Prostate gland (tissue), 2 donors: ENCODE measurements around the gene TUT7.

Experiments used
- POLR2A ChIP-seq: fragments of 450-650 bp; IDR thresholded peaks from one replicate; pipeline ENCODE4 v1.6.1; 2016; ENCODE audit warnings: antibody characterized with exemption, mild to moderate bottlenecking
- POLR2AphosphoS5 ChIP-seq: sonication (generic); formaldehyde crosslinking; IDR thresholded peaks from one replicate; pipeline ENCODE4 v1.6.1; 2017; ENCODE audit warnings: antibody characterized with exemption
- TF ChIP-seq, protein P1 (sequence below), 4 experiments: fragments of 200-600 bp in 2 of 4; fragments of 450-650 bp in 2 of 4; sonication (generic) in 2 of 4; IDR thresholded peaks; 1 replicate in 3 of 4; 2 replicates in 1 of 4; pipeline ENCODE4 v1.5.1; 2016 to 2019; ENCODE audit warnings: antibody characterized with exemption in 4 of 4, mild to moderate bottlenecking in 2 of 4, moderate library complexity in 2 of 4

DNA sequence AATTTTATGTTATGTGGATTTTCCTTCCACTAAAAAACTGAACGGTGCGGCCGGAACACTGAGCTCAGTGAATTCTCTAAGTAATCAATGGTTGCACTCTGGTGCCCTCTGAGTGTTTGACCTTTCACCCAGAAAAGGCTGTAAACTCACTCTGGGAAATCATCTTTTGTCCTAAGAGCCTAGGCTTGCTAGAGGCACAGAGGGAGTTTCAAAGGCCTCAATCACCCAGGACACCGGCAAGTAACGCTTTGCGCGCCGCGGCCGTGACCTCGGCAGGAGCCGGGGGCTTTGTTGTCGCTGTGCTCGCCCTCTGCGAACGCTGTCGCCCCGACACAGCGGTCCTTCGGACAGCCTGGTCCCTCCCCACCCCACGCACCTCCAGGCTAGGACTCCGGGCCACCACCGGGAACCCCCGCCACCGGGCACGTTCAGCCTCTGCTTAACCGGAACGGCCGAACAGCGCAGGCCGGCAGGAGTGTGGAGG lies 72.6 kb downstream of the TUT7 start:
- TF ChIP-seq POLR2AphosphoS5 = no peak
- TF ChIP-seq, protein P1, sequence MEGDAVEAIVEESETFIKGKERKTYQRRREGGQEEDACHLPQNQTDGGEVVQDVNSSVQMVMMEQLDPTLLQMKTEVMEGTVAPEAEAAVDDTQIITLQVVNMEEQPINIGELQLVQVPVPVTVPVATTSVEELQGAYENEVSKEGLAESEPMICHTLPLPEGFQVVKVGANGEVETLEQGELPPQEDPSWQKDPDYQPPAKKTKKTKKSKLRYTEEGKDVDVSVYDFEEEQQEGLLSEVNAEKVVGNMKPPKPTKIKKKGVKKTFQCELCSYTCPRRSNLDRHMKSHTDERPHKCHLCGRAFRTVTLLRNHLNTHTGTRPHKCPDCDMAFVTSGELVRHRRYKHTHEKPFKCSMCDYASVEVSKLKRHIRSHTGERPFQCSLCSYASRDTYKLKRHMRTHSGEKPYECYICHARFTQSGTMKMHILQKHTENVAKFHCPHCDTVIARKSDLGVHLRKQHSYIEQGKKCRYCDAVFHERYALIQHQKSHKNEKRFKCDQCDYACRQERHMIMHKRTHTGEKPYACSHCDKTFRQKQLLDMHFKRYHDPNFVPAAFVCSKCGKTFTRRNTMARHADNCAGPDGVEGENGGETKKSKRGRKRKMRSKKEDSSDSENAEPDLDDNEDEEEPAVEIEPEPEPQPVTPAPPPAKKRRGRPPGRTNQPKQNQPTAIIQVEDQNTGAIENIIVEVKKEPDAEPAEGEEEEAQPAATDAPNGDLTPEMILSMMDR (IDR thresholded peaks at IDR 0.05) = no peak
- no peak for TF ChIP-seq POLR2A
